ENCODE data around the gene FMNL1.
"Not testable (repeated sequence)": the region's sequence is repeated elsewhere in the genome, so short reads cannot be mapped to it uniquely, and the experiment has no call there.

FMNL1 gene, protein sequence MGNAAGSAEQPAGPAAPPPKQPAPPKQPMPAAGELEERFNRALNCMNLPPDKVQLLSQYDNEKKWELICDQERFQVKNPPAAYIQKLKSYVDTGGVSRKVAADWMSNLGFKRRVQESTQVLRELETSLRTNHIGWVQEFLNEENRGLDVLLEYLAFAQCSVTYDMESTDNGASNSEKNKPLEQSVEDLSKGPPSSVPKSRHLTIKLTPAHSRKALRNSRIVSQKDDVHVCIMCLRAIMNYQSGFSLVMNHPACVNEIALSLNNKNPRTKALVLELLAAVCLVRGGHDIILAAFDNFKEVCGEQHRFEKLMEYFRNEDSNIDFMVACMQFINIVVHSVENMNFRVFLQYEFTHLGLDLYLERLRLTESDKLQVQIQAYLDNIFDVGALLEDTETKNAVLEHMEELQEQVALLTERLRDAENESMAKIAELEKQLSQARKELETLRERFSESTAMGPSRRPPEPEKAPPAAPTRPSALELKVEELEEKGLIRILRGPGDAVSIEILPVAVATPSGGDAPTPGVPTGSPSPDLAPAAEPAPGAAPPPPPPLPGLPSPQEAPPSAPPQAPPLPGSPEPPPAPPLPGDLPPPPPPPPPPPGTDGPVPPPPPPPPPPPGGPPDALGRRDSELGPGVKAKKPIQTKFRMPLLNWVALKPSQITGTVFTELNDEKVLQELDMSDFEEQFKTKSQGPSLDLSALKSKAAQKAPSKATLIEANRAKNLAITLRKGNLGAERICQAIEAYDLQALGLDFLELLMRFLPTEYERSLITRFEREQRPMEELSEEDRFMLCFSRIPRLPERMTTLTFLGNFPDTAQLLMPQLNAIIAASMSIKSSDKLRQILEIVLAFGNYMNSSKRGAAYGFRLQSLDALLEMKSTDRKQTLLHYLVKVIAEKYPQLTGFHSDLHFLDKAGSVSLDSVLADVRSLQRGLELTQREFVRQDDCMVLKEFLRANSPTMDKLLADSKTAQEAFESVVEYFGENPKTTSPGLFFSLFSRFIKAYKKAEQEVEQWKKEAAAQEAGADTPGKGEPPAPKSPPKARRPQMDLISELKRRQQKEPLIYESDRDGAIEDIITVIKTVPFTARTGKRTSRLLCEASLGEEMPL

DNA sequence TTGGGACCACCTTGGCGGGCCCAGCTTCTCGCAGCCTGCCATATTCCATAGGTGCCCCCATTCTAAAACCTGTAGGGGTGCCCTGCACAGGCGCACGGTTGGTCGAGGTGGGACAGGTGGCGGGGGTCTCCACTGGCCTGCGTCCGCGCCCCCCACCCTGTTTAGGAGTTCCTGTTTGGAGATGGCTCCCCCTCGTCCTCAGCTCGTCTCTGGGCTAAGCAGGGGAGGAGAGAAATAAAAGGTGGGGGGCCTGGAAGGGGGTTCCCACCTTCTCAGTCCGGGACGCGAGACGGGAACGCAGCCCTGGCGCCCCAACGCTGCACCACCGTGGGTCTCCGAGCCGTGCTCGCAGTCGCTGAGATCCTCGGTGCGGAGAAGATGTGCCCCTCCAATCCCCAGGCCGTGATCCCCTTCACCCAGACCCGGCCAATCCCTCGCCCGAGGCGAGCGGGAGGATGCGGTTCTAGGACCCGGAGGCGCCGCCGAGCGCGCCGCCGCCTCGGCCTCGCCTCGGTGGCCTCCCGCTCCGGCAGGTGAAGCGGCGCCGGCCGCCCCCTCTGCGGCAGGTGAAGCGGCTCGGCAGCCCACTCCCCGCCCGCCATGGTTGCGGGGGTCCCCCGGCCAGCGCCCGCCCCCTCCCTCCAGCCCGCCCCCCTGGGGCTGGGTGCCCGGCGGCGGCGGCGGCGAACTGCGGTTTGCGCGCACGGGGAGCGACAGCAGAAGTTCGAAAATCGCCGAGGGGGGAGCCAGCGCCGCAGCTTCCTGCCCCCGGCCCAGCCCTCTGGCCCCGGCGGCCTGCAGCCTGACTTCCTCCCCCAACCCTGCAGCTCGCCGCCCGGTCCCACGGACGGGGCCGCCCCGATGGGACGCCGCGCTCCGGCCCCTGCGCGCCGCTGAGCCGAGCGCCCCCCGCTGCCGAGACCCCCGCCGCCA, at the start of gene FMNL1:
Gene FMNL1, plus strand, starts transcription at position 805 of the 933 bp plus-strand sequence. CDS start 240 bp downstream, outside the sequence.
- DNase-seq = no peak

GRCh38 chr17:45172232-45172540, 49.5 kb upstream of the FMNL1 start:
- DNase-seq = no peak

DNA sequence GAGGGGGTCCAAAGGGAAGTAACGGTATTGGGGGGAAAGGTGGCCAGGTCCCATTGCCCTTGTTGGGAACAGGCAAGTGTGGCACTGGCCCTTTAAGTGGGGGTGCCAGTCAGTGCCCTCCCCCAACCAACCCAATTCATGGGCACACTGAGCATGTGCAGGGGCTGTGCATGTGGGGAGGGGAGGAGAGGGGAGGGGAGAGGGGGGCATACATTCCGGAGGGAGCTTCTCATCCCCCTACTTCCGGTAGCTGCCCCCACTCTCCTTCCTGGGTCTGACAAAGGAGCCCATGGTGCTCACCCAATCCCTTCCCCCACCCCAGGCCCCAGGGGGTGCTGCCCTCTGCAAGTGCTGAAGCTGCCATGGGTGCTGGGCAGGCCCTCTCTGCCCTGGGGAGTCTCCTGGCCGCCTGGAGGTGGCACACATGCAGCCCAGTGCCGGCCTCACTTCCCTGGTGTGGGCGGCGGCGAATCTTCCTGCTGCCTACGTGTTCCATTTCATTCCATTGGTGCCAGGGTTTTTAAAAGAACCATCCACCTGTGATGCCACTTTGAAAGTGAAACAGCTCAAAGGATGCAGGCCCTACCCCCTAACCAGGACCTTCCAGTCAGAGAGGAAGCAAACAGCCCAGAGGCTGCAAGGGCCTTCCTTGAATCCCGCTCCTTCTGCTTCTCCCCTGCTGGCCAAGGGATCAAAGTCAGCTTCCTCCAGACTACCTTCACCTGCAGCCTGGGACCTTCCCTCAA, 49.0 kb upstream of the FMNL1 start:
- peak; percentile 56 for DNase-seq

DNA sequence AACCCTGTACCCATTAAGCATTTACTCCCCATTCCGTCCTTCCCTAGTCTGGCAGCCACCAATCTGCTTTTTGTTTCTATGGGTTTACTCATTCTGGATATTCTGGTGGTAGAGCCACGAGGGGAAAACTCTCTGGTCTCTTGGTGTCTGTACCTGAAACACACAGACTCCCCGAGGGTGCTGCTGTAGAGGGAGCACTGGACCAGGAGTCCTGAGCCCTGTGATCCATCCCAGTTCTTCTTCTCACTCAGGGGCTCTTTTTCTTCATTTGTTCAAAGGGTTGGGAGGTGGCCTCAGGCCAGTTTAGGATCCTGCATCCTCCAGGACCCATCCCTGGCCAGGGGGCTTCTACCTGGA, 45.9 kb upstream of the FMNL1 start:
- DNase-seq = no peak

DNA sequence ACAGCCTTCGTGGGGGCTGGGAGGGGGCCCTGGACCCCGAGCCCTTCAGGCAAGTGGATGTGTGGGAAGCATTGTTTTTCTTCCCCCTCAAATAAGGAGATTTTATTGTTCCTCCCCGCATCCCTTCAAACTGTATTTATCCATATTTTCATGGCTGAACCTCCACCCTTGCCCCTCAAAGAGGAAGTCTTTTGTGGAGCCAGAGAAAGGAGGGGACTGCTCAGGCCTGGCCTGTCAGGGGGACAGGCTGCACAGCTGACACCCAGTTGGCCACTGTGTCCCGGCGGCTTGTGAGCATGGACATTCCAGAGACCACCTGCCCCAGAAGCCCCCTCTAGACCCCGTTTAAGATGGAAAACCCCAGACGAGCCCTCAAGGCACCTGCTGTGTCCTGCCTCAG, 44.1 kb upstream of the FMNL1 start:
- no peak for DNase-seq

DNA sequence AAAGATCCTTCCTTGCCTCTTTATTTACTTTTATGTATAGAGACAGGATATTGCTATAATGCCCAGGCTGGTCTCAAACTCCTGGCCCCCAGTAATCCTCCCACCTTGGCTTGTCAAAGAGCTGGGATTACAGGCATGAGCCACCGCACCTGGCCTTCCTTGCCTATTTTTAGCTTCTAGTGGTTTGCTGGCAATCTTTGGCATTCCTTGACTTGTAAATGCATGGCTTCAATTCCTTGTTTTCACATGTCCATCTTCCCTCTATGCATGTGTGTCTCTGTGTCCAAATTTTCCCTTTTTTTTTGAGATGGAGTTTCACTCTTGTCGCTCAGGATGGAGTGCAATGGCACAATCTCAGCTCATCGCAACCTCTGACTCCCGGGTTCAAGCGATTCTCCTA, 37.5 kb upstream of the FMNL1 start:
- DNase-seq = no peak

DNA sequence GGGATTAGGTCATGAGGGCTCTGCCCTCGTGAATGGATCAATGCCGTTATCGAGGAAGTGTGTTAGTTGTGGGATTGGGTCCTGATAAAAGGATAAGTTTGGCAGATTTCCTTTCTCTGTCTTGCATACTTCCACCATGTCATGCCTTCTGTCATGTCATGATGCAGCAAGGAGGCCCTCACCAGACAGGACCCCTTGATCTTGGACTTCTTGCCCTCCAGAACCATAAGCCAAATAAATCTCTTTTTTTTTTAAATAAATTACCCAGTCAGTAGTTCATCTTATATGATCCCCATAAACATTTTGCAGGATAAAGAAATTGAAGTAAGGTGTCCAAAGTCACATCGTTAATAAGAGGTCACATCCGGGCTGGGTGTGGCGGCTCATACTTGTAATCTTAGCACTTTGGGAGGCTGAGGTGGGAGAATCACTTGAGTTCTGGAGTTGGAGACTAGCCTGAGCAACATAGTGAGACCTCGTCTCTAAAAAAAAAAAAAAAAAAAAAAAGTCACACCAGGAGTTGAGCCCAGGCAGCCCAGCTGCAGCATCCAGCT, 34.8 kb upstream of the FMNL1 start:
- DNase-seq = no peak

DNA sequence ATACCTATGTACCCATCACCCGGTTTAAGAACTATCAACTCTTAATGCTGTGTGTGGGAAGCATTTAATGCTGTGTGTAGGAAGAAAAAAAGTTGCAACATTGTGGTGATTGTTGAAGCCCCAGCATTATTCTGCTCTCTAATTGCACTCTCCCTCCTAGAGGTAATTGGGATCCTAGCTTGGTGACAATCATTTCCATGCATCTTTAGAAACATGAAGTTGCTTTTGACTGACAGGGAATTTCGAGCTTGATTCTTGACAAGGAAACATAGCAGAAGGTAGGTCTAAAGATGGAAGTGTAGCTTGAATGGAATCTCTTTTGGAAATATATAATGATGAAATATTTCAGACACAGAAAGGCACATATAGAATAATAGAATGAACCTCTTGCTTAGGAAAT, 32.7 kb upstream of the FMNL1 start:
- no peak for DNase-seq

DNA sequence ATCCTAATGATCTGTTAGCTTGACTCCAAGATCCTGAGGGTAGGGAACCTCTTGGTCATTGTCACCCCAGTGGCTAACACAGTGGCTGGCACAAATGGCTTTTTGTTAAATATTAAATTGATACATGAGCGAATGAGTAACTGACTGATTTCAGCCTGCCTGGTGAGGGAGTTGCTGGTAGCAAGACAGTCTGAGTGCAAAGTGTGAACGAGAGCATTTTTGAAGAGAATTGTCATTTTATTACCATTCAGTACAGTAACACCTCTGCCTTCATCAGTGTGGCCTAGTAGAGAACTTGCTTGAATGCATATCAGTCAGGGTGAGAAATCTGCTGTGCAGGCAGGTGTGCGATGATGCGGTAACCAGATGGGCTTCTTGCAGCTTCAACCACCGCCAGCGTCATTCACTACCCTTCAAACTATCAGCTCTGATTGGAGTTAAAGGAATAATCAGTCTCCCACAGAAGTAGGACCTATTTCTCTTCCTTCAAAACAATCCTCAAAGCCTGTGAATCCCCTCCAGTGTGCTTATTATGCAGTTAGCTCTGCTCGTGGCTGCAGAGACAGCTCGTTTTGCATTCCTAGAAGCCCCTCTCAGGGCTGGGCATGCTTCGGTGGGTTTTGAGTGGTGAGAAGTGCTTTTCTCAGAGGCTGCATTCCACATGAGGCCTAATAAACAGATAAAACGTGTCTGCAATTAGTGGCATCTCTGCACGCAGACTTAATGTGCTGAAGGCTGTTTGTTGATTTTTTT, 31.0 kb upstream of the FMNL1 start:
- DNase-seq = no peak

- DNase-seq = no peak
These were observed 26.3 kb upstream of the FMNL1 start for GRCh38 chr17:45195424-45195823.

DNA sequence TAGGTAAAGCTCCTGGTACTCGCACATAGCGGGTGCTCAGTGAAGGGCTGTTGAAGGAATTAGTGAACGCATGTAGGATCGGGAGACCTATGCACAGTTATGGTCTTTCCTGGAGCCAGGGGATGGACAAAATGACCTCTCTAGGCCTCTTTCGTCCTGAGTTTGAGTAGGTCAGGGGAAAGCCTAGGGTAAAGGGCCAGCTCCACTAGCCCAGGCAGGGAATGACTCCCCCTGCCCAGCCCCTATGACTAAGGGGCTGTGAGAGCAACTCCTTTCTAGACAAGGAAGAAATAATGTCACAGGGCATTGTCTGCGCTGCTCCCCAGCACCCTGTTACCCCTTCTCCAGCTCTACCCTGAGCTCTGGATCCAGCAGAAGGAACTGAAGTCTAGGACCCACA, 24.6 kb upstream of the FMNL1 start:
- DNase-seq = no peak

DNA sequence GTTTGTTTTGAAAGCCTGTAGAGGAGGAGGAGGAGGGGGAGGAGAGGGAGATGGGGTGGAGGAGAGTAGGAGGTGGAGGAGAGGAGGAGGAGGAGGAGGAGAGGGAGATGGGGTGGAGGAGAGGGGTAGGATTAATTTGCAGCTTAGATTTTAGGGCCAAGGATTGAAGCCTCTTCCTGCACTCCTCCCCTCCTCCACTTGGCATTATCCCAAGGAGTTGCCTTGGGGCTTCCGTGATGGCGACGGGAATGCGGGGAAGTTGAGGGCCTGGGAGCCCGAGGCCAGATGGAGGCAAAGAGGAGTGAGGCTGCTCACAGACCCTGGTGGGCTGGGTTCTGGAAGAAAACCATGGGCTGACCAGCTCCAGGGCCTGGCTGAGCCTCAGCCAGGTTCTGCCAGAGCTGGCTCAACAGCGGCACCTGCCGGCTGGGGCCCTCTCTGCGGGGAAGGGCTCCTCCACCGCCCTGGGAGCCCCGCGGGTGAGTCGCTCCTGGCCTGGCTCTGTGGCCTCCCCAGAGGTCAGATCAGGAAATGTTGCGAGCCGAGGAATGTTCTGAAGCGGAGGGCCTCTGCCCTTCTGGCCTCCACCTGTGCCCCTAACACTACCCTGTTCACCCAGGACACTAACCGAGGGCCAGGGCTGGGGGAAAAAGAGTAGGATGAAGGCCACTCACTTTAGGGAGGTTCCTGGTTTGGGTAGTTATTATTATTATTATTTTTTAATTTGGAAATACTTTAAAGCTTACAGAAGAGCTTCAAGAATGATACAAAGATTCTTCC, 23.9 kb upstream of the FMNL1 start:
- DNase-seq = peak; percentile 78

- no peak for DNase-seq
These were observed 21.0 kb upstream of the FMNL1 start for GRCh38 chr17:45200701-45201100.

- no peak for DNase-seq
These were observed 20.2 kb upstream of the FMNL1 start for GRCh38 chr17:45201457-45201856.

DNA sequence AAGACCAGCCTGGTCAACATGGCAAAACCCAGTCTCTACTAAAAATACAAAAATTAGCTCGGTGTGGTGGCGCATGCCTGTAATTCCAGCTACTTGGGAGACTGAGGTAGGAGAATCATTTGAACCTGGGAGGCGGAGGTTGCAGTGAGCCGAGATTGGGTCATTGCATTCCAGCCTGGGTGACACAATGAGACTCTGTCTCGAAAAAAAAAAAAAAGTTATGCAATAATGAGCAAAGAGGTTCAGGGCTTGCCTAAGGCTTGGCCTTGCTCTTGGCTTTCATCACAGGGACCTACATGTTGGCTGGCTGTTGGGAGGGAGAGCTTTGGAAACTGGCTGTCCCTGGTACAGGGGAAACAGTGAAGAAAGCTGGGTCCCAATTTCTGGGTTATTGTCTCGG, 19.8 kb upstream of the FMNL1 start:
- not testable (repeated sequence) for DNase-seq

- peak; percentile 23 for DNase-seq
These were observed 2.6 kb upstream of the FMNL1 start for GRCh38 chr17:45218895-45219661.

DNA sequence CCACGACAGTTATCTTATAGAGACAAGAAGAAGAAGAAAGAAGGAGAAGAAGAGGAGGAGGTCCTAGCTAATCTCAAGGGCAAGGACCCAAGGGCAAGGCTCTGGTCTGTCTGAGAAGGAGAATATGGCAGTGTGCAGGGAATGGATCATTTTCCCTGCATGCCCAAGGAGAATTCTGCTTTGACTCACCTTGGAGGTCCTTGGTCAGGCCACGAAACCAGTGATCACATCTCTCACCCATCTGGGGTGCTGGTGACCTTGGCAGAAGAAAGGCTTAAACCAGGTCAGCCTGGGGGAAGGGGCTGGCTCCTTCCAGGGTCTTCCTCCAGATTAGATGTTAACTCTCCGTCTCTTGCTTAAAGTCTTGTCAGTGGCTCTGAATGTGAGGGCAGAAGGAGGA, 1.6 kb upstream of the FMNL1 start:
- DNase-seq = no peak

DNA sequence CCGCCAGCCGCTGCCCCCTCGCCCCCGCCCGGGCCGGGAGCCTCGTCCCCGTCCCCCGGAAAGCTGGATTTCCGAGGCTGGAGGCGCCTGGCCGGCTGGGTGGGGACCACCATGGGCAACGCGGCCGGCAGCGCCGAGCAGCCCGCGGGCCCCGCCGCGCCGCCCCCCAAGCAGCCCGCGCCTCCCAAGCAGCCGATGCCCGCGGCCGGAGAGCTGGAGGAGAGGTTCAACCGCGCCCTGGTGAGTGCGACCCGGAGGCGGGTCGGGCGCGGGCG, 266 bp downstream of the FMNL1 start:
- DNase-seq = no peak

- DNase-seq = no peak
These were observed 757 bp downstream of the FMNL1 start for GRCh38 chr17:45222289-45222995.

Measured in DMS153 (cell line).